HepG2 (cell line): ENCODE results near the gene RGS13. TPM values are rescaled to one million over a fixed set of nuclear protein-coding genes. Genes with fewer than 3 reads are reported as not detected.

Experiments
- CBFB ChIP-seq: sonication (generic); formaldehyde crosslinking; IDR thresholded peaks from 2 replicates; pipeline ENCODE4 v1.4.0; 2020; ENCODE audit warnings: missing genetic modification reagents
- CEBPG ChIP-seq: IDR thresholded peaks from 2 replicates; pipeline ENCODE4 v1.6.1; 2016
- MAF1 ChIP-seq: sonication (generic); formaldehyde crosslinking; IDR thresholded peaks from 2 replicates; pipeline ENCODE4 v1.5.0; 2020; ENCODE audit warnings: missing genetic modification reagents, borderline replicate concordance
- PCBP1 ChIP-seq: fragments of 200-400 bp; formaldehyde crosslinking; IDR thresholded peaks from 2 replicates; pipeline ENCODE4 v1.6.1; 2017; ENCODE audit warnings: mild to moderate bottlenecking, low read depth, low read length, borderline replicate concordance
- RARA ChIP-seq: IDR thresholded peaks from 2 replicates; pipeline ENCODE4 v1.6.1; 2016; ENCODE audit warnings: missing genetic modification reagents, missing compliant biosample characterization
- RCOR2 ChIP-seq: IDR thresholded peaks from 2 replicates; pipeline ENCODE4 v1.6.1; 2016; ENCODE audit warnings: missing biosample characterization, missing genetic modification reagents
- SALL2 ChIP-seq: sonication (generic); formaldehyde crosslinking; IDR thresholded peaks from 2 replicates; pipeline ENCODE4 v1.8.1; 2023; ENCODE audit warnings: mild to moderate bottlenecking, missing genetic modification reagents, inconsistent platforms
- SMARCE1 ChIP-seq: fragments of 450-650 bp; IDR thresholded peaks from 2 replicates; pipeline ENCODE4 v1.6.1; 2017; ENCODE audit warnings: borderline replicate concordance
- STAT6 ChIP-seq: sonication (generic); formaldehyde crosslinking; IDR thresholded peaks from 2 replicates; pipeline ENCODE4 v1.4.0; 2020; ENCODE audit warnings: missing genetic modification reagents, mild to moderate bottlenecking, borderline replicate concordance
- TGIF2 ChIP-seq: IDR thresholded peaks from 2 replicates; pipeline ENCODE4 v1.6.1; 2016; ENCODE audit warnings: control low read depth, missing compliant biosample characterization
- ZIK1 ChIP-seq: sonication (generic); formaldehyde crosslinking; IDR thresholded peaks from 2 replicates; pipeline ENCODE4 v1.5.0; 2020; ENCODE audit warnings: mild to moderate bottlenecking, low read depth, missing genetic modification reagents, borderline replicate concordance
- ZNF121 ChIP-seq: sonication (generic); formaldehyde crosslinking; IDR thresholded peaks from 2 replicates; pipeline ENCODE4 v1.5.0; 2020; ENCODE audit warnings: mild to moderate bottlenecking, missing genetic modification reagents
- ZNF180 ChIP-seq: sonication (generic); formaldehyde crosslinking; IDR thresholded peaks from 2 replicates; pipeline ENCODE4 v1.4.0; 2020; ENCODE audit warnings: low read depth, missing genetic modification reagents, borderline replicate concordance
- ZNF441 ChIP-seq: sonication (generic); formaldehyde crosslinking; IDR thresholded peaks from 2 replicates; pipeline ENCODE4 v1.7.0; 2021; ENCODE audit warnings: missing genetic modification reagents, borderline replicate concordance
- ZNF530 ChIP-seq: sonication (generic); formaldehyde crosslinking; IDR thresholded peaks from 2 replicates; pipeline ENCODE4 v1.5.0; 2020; ENCODE audit warnings: low read depth, mild to moderate bottlenecking, missing genetic modification reagents
- ZNF674 ChIP-seq: sonication (generic); formaldehyde crosslinking; IDR thresholded peaks from 2 replicates; pipeline ENCODE4 v1.5.0; 2020; ENCODE audit warnings: low read depth, mild to moderate bottlenecking, missing genetic modification reagents
- ZNF703 ChIP-seq: sonication (generic); formaldehyde crosslinking; IDR thresholded peaks from 2 replicates; pipeline ENCODE4 v1.5.1; 2020; ENCODE audit warnings: missing genetic modification reagents, mild to moderate bottlenecking, moderate library complexity, borderline replicate concordance
- ZNF720 ChIP-seq: sonication (generic); formaldehyde crosslinking; IDR thresholded peaks from 2 replicates; pipeline ENCODE4 v1.4.0; 2020; ENCODE audit warnings: missing genetic modification reagents
- ZNF761 ChIP-seq: sonication (generic); formaldehyde crosslinking; conservative IDR thresholded peaks from 2 replicates; pipeline ENCODE4 v1.4.0; 2020; ENCODE audit warnings: mild to moderate bottlenecking, missing genetic modification reagents
- polyA plus RNA-seq, 8 experiments: library from polyadenylated mRNA; depleted of rRNA in 3 of 8; stranded (reverse) in 7 of 8; unstranded in 1 of 8; fragments of >200 nt; fragmentation: Illumina TruSeq in 4 of 8; extraction: Trizol in 4 of 8; gene quantifications; 2 replicates each; pipeline versions ENCODE4 v1.2.1 to v1.2.3, GENCODE V29; 2011 to 2016; ENCODE audit warnings: low read depth in 4 of 8, missing spikeins in 1 of 8, mixed read lengths in 1 of 8; ENCODE audit not compliant: insufficient read depth in 1 of 8
- total RNA-seq, 5 experiments: library from RNA; depleted of rRNA; stranded (reverse); fragments of >200 nt; fragmentation: Illumina TruSeq; extraction: Trizol; gene quantifications; 2 replicates each; pipeline ENCODE4 v1.2.3, GENCODE V29; 2016; ENCODE audit warnings: low read depth in 1 of 5
- TF ChIP-seq, protein P1 (sequence below): sonication (generic); formaldehyde crosslinking; IDR thresholded peaks from 2 replicates; pipeline ENCODE4 v1.4.0; 2020; ENCODE audit warnings: mild to moderate bottlenecking, missing genetic modification reagents
- TF ChIP-seq, protein P2 (sequence below): sonication (generic); formaldehyde crosslinking; IDR thresholded peaks from 2 replicates; pipeline ENCODE4 v1.5.1; 2020; ENCODE audit warnings: missing genetic modification reagents, mild to moderate bottlenecking, borderline replicate concordance
- TF ChIP-seq, protein P3 (sequence below): sonication (generic); formaldehyde crosslinking; IDR thresholded peaks from 2 replicates; pipeline ENCODE4 v1.4.0; 2020; ENCODE audit warnings: missing genetic modification reagents, borderline replicate concordance

Gene RGS13
- total and polyA plus RNA-seq, 2 of the 13 experiments (the other 11 are each of a cell fraction or from before 2014, with no cell fraction given) = not detected

GRCh38 chr1:192707978-192708547, 72.1 kb downstream of the RGS13 start (continued):
- TF ChIP-seq, protein P1, sequence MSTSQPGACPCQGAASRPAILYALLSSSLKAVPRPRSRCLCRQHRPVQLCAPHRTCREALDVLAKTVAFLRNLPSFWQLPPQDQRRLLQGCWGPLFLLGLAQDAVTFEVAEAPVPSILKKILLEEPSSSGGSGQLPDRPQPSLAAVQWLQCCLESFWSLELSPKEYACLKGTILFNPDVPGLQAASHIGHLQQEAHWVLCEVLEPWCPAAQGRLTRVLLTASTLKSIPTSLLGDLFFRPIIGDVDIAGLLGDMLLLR (CRISPR knock-in tag) = no peak
- TF ChIP-seq ZNF121 = no peak
- TF ChIP-seq ZNF441 (CRISPR knock-in tag) = no peak
- TF ChIP-seq, protein P2, sequence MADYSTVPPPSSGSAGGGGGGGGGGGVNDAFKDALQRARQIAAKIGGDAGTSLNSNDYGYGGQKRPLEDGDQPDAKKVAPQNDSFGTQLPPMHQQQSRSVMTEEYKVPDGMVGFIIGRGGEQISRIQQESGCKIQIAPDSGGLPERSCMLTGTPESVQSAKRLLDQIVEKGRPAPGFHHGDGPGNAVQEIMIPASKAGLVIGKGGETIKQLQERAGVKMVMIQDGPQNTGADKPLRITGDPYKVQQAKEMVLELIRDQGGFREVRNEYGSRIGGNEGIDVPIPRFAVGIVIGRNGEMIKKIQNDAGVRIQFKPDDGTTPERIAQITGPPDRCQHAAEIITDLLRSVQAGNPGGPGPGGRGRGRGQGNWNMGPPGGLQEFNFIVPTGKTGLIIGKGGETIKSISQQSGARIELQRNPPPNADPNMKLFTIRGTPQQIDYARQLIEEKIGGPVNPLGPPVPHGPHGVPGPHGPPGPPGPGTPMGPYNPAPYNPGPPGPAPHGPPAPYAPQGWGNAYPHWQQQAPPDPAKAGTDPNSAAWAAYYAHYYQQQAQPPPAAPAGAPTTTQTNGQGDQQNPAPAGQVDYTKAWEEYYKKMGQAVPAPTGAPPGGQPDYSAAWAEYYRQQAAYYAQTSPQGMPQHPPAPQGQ (CRISPR knock-in tag) = no peak
- TF ChIP-seq SALL2 = no peak
- no peak for TF ChIP-seq ZNF530
- TF ChIP-seq RCOR2 (CRISPR knock-in tag) = no peak
- no peak for TF ChIP-seq STAT6 (CRISPR knock-in tag)
- no peak for TF ChIP-seq ZNF761 (CRISPR knock-in tag)
- no peak for TF ChIP-seq ZIK1 (CRISPR knock-in tag)
- TF ChIP-seq ZNF720 (CRISPR knock-in tag) = no peak
- TF ChIP-seq MAF1 (CRISPR knock-in tag) = no peak
- no peak for TF ChIP-seq CBFB (CRISPR knock-in tag)
- TF ChIP-seq TGIF2 (CRISPR knock-in tag) = no peak
- no peak for TF ChIP-seq PCBP1
- TF ChIP-seq ZNF180 (CRISPR knock-in tag) = no peak
- no peak for TF ChIP-seq ZNF703
- no peak for TF ChIP-seq SMARCE1
- TF ChIP-seq RARA (CRISPR knock-in tag) = peak; percentile 20; the same call in 1 of the 2 replicates
- TF ChIP-seq, protein P3, sequence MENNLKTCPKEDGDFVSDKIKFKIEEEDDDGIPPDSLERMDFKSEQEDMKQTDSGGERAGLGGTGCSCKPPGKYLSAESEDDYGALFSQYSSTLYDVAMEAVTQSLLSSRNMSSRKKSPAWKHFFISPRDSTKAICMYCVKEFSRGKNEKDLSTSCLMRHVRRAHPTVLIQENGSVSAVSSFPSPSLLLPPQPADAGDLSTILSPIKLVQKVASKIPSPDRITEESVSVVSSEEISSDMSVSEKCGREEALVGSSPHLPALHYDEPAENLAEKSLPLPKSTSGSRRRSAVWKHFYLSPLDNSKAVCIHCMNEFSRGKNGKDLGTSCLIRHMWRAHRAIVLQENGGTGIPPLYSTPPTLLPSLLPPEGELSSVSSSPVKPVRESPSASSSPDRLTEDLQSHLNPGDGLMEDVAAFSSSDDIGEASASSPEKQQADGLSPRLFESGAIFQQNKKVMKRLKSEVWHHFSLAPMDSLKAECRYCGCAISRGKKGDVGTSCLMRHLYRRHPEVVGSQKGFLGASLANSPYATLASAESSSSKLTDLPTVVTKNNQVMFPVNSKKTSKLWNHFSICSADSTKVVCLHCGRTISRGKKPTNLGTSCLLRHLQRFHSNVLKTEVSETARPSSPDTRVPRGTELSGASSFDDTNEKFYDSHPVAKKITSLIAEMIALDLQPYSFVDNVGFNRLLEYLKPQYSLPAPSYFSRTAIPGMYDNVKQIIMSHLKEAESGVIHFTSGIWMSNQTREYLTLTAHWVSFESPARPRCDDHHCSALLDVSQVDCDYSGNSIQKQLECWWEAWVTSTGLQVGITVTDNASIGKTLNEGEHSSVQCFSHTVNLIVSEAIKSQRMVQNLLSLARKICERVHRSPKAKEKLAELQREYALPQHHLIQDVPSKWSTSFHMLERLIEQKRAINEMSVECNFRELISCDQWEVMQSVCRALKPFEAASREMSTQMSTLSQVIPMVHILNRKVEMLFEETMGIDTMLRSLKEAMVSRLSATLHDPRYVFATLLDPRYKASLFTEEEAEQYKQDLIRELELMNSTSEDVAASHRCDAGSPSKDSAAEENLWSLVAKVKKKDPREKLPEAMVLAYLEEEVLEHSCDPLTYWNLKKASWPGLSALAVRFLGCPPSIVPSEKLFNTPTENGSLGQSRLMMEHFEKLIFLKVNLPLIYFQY (CRISPR knock-in tag) = no peak
- TF ChIP-seq ZNF674 (CRISPR knock-in tag) = no peak
- TF ChIP-seq CEBPG (CRISPR knock-in tag) = peak; percentile 25; the same call in 1 of the 2 replicates
